GM18873 (cell line): Measurements from ENCODE around the gene UTS2.

ENCODE experiments used
- ATAC-seq: cut with Tn5 transposase; IDR thresholded peaks from one replicate; pipeline ENCODE4 v1.9.1; 2021; ENCODE audit warnings: mild to moderate bottlenecking, moderate library complexity, moderate number of reproducible peaks; ENCODE audit not compliant: unreplicated experiment, low FRiP score

Gene UTS2

GRCh38 chr1:7821282-7821681, 31.6 kb downstream of the UTS2 start:
- no peak for ATAC-seq

- no peak for ATAC-seq
These were observed 39.0 kb downstream of the UTS2 start for GRCh38 chr1:7813677-7814373.

- ATAC-seq, result no peak
These were observed 41.4 kb downstream of the UTS2 start for GRCh38 chr1:7811476-7811875.

GRCh38 chr1:7810395-7810794, 42.5 kb downstream of the UTS2 start:
- ATAC-seq, result no peak

GRCh38 chr1:7809742-7810141, 43.1 kb downstream of the UTS2 start:
- ATAC-seq, result no peak

- no peak for ATAC-seq
These were observed 44.5 kb downstream of the UTS2 start for GRCh38 chr1:7808253-7808844.

- ATAC-seq, result no peak
These were observed 47.4 kb downstream of the UTS2 start for GRCh38 chr1:7805460-7805859.
